ENCODE measurements around the gene MAP1LC3A.

MAP1LC3A gene

GRCh38 chr20:34549291-34549928 lies 9.1 kb upstream of the MAP1LC3A start:
- no peak for DNase-seq (ENCODE audit: low read depth)

- no peak for DNase-seq (ENCODE audit: low read depth)
Observed at GRCh38 chr20:34549929-34550305, 8.6 kb upstream of the MAP1LC3A start.

- no peak for DNase-seq (ENCODE audit: low read depth)
Observed at GRCh38 chr20:34552569-34552968, 5.9 kb upstream of the MAP1LC3A start.

GRCh38 chr20:34553366-34553867 lies 5.1 kb upstream of the MAP1LC3A start:
- DNase-seq (ENCODE audit: low read depth), result no peak

GRCh38 chr20:34557936-34558319 lies 590 bp upstream of the MAP1LC3A start:
- no peak for DNase-seq (ENCODE audit: low read depth)

GRCh38 chr20:34559311-34560140 lies 1.0 kb downstream of the MAP1LC3A start:
- no peak for DNase-seq (ENCODE audit: low read depth)

GRCh38 chr20:34560141-34560523 lies 1.6 kb downstream of the MAP1LC3A start:
- DNase-seq (ENCODE audit: low read depth), result no peak

GRCh38 chr20:34560614-34561013 lies 2.1 kb downstream of the MAP1LC3A start:
- DNase-seq (ENCODE audit: low read depth), result no peak

GRCh38 chr20:34561661-34562060 lies 3.1 kb downstream of the MAP1LC3A start:
- no peak for DNase-seq (ENCODE audit: low read depth)

- DNase-seq (ENCODE audit: low read depth), result no peak
Observed at GRCh38 chr20:34562641-34563040, 4.1 kb downstream of the MAP1LC3A start.

- DNase-seq (ENCODE audit: low read depth), result no peak
Observed at GRCh38 chr20:34564833-34565232, 6.3 kb downstream of the MAP1LC3A start.

- DNase-seq (ENCODE audit: low read depth), result no peak
Observed at GRCh38 chr20:34566978-34567891, 8.7 kb downstream of the MAP1LC3A start.

- DNase-seq (ENCODE audit: low read depth), result no peak
Observed at GRCh38 chr20:34567892-34568865, 9.7 kb downstream of the MAP1LC3A start.

- no peak for DNase-seq (ENCODE audit: low read depth)
Observed at GRCh38 chr20:34569598-34569997, 11.1 kb downstream of the MAP1LC3A start.

- DNase-seq (ENCODE audit: low read depth), result no peak
Observed at GRCh38 chr20:34570859-34571306, 12.4 kb downstream of the MAP1LC3A start.

- no peak for DNase-seq (ENCODE audit: low read depth)
Observed at GRCh38 chr20:34571753-34572152, 13.2 kb downstream of the MAP1LC3A start.

- no peak for DNase-seq (ENCODE audit: low read depth)
Observed at GRCh38 chr20:34573541-34574300, 15.2 kb downstream of the MAP1LC3A start.

- DNase-seq (ENCODE audit: low read depth), result no peak
Observed at GRCh38 chr20:34574426-34574825, 15.9 kb downstream of the MAP1LC3A start.

- DNase-seq (ENCODE audit: low read depth), result no peak
Observed at GRCh38 chr20:34574861-34575260, 16.3 kb downstream of the MAP1LC3A start.

- DNase-seq (ENCODE audit: low read depth), result no peak
Observed at GRCh38 chr20:34575271-34575670, 16.8 kb downstream of the MAP1LC3A start.
